Raji (cell line): ENCODE results near the gene RNPEPL1.

Source experiments
- POLR2A ChIP-seq: IDR thresholded peaks from 2 replicates; pipeline ENCODE4 v1.6.1; 2011; ENCODE audit warnings: low read depth, low read length, control low read depth; ENCODE audit not compliant: insufficient read depth

RNPEPL1 gene

GRCh38 chr2:240570531-240571313 lies 2.4 kb downstream of the RNPEPL1 start:
- TF ChIP-seq POLR2A = no peak

GRCh38 chr2:240571314-240571973 lies 3.2 kb downstream of the RNPEPL1 start:
- TF ChIP-seq POLR2A = no peak

- TF ChIP-seq POLR2A = no peak
Measured at GRCh38 chr2:240572141-240573031, 4.1 kb downstream of the RNPEPL1 start.

GRCh38 chr2:240573071-240573515 lies 4.8 kb downstream of the RNPEPL1 start:
- no peak for TF ChIP-seq POLR2A

- no peak for TF ChIP-seq POLR2A
Measured at GRCh38 chr2:240573516-240574385, 5.5 kb downstream of the RNPEPL1 start.

GRCh38 chr2:240574386-240575100 lies 6.3 kb downstream of the RNPEPL1 start:
- no peak for TF ChIP-seq POLR2A

GRCh38 chr2:240575101-240575965 lies 7.0 kb downstream of the RNPEPL1 start:
- no peak for TF ChIP-seq POLR2A

- no peak for TF ChIP-seq POLR2A
Measured at GRCh38 chr2:240576036-240576435, 7.8 kb downstream of the RNPEPL1 start.

GRCh38 chr2:240576436-240577205 lies 8.3 kb downstream of the RNPEPL1 start:
- TF ChIP-seq POLR2A = no peak

- no peak for TF ChIP-seq POLR2A
Measured at GRCh38 chr2:240577281-240578109, 9.2 kb downstream of the RNPEPL1 start.

GRCh38 chr2:240578110-240578450 lies 9.8 kb downstream of the RNPEPL1 start:
- no peak for TF ChIP-seq POLR2A
